HCT116 (cell line): ENCODE data around the gene GALNT14. TPM values are rescaled to one million over a fixed set of nuclear protein-coding genes. Genes with fewer than 3 reads are reported as not detected.

Experiments
- ATAC-seq: fragments of 200-7000 bp; cut with Tn5 transposase; 2 replicates; pipeline ENCODE4 v1.9.1; 2020; ENCODE audit warnings: mild to moderate bottlenecking, moderate library complexity
- BruUV-seq: library from RNA; stranded (reverse); fragments of 400-500 nt; replicated peaks from 2 replicates; lab custom pipeline; 2021; lab: Mats Ljungman, UMichigan
- CTCF ChIA-PET: fragments of 300-600 bp; sonication (Branson Sonifier 250); formaldehyde crosslinking; loops from one replicate; lab custom pipeline; 2021; ENCODE audit warnings: antibody characterized with exemption; lab: Charles Lee
- POLR2A ChIA-PET: fragments of 300-600, 350-600 bp; sonication (Branson Sonifier 250); formaldehyde crosslinking; loops from one replicate; lab custom pipeline; 2021; ENCODE audit warnings: antibody characterized with exemption; lab: Charles Lee
- RAD21 ChIA-PET, 2 experiments: fragments of 300-600 bp; sonication (Branson Sonifier 250); formaldehyde crosslinking; loops; one replicate each; lab custom pipeline; 2023; ENCODE audit warnings: low total read pairs in 2 of 2; ENCODE audit not compliant: uncharacterized antibody in 2 of 2, unreplicated experiment in 2 of 2, low non-redundant PET in 1 of 2; lab: Charles Lee
- DNase-seq: peaks from one replicate; pipeline ENCODE4 v3.0.0-alpha.2; 2010; ENCODE audit warnings: low read depth, low spot score
- H2AFZ ChIP-seq: fragments of 200-600 bp; shearing (Covaris generic), sonication (generic); 2 replicates; pipeline ENCODE4 v1.6.1; 2017; ENCODE audit warnings: low read depth, mixed run types, mixed read lengths, antibody characterized with exemption, low read length; ENCODE audit not compliant: poor library complexity, severe bottlenecking
- H3K27ac ChIP-seq: 2 replicates; pipeline ENCODE4 v1.5.1; 2012; ENCODE audit warnings: low read depth, low read length
- H3K27me3 ChIP-seq: fragments of 200-600 bp; sonication (generic); 2 replicates; pipeline ENCODE4 v1.6.1; 2016; ENCODE audit warnings: mixed run types, low read length, mixed read lengths; ENCODE audit not compliant: insufficient read depth
- H3K36me3 ChIP-seq, 2 experiments: fragments of 200-500 bp in 1 of 2; fragments of 200-600 bp in 1 of 2; sonication (Bioruptor generic) in 1 of 2; sonication (generic) in 1 of 2; 2 replicates each; pipeline versions ENCODE4 v1.5.1 to v1.6.1; 2014 to 2016; ENCODE audit warnings: low read length in 2 of 2, inconsistent platforms in 1 of 2, mixed read lengths in 1 of 2, mixed run types in 1 of 2; ENCODE audit not compliant: insufficient read depth in 2 of 2, control insufficient read depth in 1 of 2
- H3K4me1 ChIP-seq, 2 experiments: fragments of 200-600 bp in 1 of 2; sonication (generic) in 1 of 2; 2 replicates each; pipeline versions ENCODE4 v1.5.1 to v1.6.1; 2012 to 2017; ENCODE audit warnings: low read length in 2 of 2, inconsistent platforms in 1 of 2, mild to moderate bottlenecking in 1 of 2, mixed read lengths in 1 of 2, mixed run types in 1 of 2, moderate library complexity in 1 of 2; ENCODE audit not compliant: insufficient read depth in 2 of 2, control insufficient read depth in 1 of 2
- H3K4me2 ChIP-seq: fragments of 200-600 bp; sonication (generic); 2 replicates; pipeline ENCODE4 v1.6.1; 2017; ENCODE audit warnings: mixed run types, low read length, mixed read lengths
- H3K4me3 ChIP-seq, 2 experiments: fragments of 200-600 bp in 1 of 2; sonication (generic) in 1 of 2; replicated peaks in 1 of 2; 2 replicates each; pipeline ENCODE4 v1.5.1; 2011 to 2016; ENCODE audit warnings: low read length in 2 of 2, control low read depth in 1 of 2, low read depth in 1 of 2, mild to moderate bottlenecking in 1 of 2, mixed read lengths in 1 of 2, mixed run types in 1 of 2
- H3K79me2 ChIP-seq: fragments of 200-600 bp; sonication (generic); 2 replicates; pipeline ENCODE4 v1.6.1; 2017; ENCODE audit warnings: mild to moderate bottlenecking, mixed run types, low read length, moderate library complexity, mixed read lengths; ENCODE audit not compliant: insufficient read depth
- H3K9ac ChIP-seq: fragments of 200-600 bp; sonication (generic); 2 replicates; pipeline ENCODE4 v1.6.1; 2016; ENCODE audit warnings: low read length, mixed read lengths
- H3K9me2 ChIP-seq: fragments of 200-600 bp; sonication (generic), shearing (Covaris generic); 2 replicates; pipeline ENCODE4 v1.6.1; 2017; ENCODE audit warnings: mixed run types, mild to moderate bottlenecking, moderate library complexity; ENCODE audit not compliant: insufficient read depth
- H3K9me3 ChIP-seq, 2 experiments: fragments of 200-500 bp in 1 of 2; fragments of 200-600 bp in 1 of 2; sonication (Bioruptor generic) in 1 of 2; sonication (generic) in 1 of 2; 2 replicates each; pipeline ENCODE4 v1.6.1; 2014 to 2017; ENCODE audit warnings: low read length in 2 of 2, mixed read lengths in 2 of 2, inconsistent platforms in 1 of 2, low read depth in 1 of 2, mild to moderate bottlenecking in 1 of 2, mixed run types in 1 of 2, moderate library complexity in 1 of 2; ENCODE audit not compliant: control insufficient read depth in 1 of 2, insufficient read depth in 1 of 2
- H4K20me1 ChIP-seq: fragments of 200-600 bp; sonication (generic), shearing (Covaris generic); 2 replicates; pipeline ENCODE4 v1.6.1; 2017; ENCODE audit warnings: mixed run types, mild to moderate bottlenecking, moderate library complexity; ENCODE audit not compliant: insufficient read depth
- CBX3 ChIP-seq: IDR thresholded peaks from 2 replicates; pipeline ENCODE4 v1.6.1; 2012; ENCODE audit warnings: low read depth
- EZH2phosphoT487 ChIP-seq: fragments of 200-600 bp; IDR thresholded peaks from 2 replicates; pipeline ENCODE4 v1.6.1; 2018; ENCODE audit warnings: antibody characterized with exemption, borderline replicate concordance
- POLR2A ChIP-seq: IDR thresholded peaks from 2 replicates; pipeline ENCODE4 v1.7.0; 2011; ENCODE audit warnings: borderline replicate concordance; ENCODE audit not compliant: insufficient read depth, insufficient read length; ENCODE audit errors: extremely low read depth
- POLR2AphosphoS5 ChIP-seq: IDR thresholded peaks from 2 replicates; pipeline ENCODE4 v1.6.1; 2011; ENCODE audit warnings: mild to moderate bottlenecking, low read depth, low read length, moderate library complexity
- RAD21 ChIP-seq: IDR thresholded peaks from 2 replicates; pipeline ENCODE4 v1.6.1; 2012; ENCODE audit warnings: low read depth, mild to moderate bottlenecking
- SIN3A ChIP-seq: IDR thresholded peaks from 2 replicates; pipeline ENCODE4 v1.6.1; 2012; ENCODE audit warnings: low read depth
- TCF7L2 ChIP-seq: IDR thresholded peaks from 2 replicates; pipeline ENCODE4 v1.7.0; 2011; ENCODE audit warnings: borderline replicate concordance, inconsistent platforms; ENCODE audit not compliant: insufficient read depth, insufficient read length; ENCODE audit errors: extremely low read depth
- YY1 ChIP-seq: IDR thresholded peaks from 2 replicates; pipeline ENCODE4 v1.6.1; 2011; ENCODE audit warnings: low read length, low read depth, moderate library complexity, mild to moderate bottlenecking; ENCODE audit not compliant: insufficient replicate concordance; ENCODE audit errors: extremely low read depth
- ZNF274 ChIP-seq: fragments of 200-500 bp; sonication (Bioruptor generic); IDR thresholded peaks from 2 replicates; pipeline ENCODE4 v1.6.1; 2014; ENCODE audit warnings: mild to moderate bottlenecking, low read depth, low read length, inconsistent platforms
- intact Hi-C: fragments of 100-400 bp; cut with micrococcal nuclease; formaldehyde crosslinking; loops from 2 replicates; pipeline ENCODE4 v1.10.0; 2022
- total RNA-seq: library from RNA; stranded (reverse); gene quantifications from one replicate; pipeline ENCODE4 v1.2.1, GENCODE V29; 2021; ENCODE audit not compliant: unreplicated experiment
- TF ChIP-seq, protein P1 (sequence below): IDR thresholded peaks from 2 replicates; pipeline ENCODE4 v1.6.1; 2012
- TF ChIP-seq, protein P2 (sequence below): IDR thresholded peaks from 2 replicates; pipeline ENCODE4 v1.6.1; 2012; ENCODE audit warnings: low read depth
- TF ChIP-seq, protein P3 (sequence below): IDR thresholded peaks from 2 replicates; pipeline ENCODE4 v1.6.1; 2012
- TF ChIP-seq, protein P4 (sequence below): IDR thresholded peaks from 2 replicates; pipeline ENCODE4 v1.6.1; 2011; ENCODE audit warnings: mild to moderate bottlenecking, low read length, moderate library complexity; ENCODE audit not compliant: insufficient replicate concordance; ENCODE audit errors: extremely low read depth

The GALNT14 gene
- total RNA-seq, 1 experiment from 2014 or later, result 11.2 TPM

DNA sequence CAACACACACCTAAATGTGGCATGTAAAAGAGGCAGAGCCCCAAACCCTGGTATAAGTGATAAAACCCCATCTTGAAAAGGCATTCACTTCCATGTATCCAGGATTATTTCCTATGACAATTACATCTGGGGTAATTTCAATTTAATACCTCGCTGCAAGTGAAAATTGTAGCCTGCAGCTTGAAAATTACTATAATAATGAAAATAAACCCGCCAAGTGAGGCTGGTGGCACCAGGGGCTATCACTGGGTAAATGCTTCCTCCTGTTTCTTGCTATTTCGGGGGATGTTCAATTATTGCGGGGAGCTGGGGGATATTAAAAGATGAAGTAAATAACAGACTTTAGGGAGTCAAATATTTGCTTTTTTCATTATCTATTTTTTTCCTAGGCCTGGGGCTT lies 171.5 kb downstream of the GALNT14 start:
- Histone ChIP-seq H3K9me2 (no peaks in the 10 kb centered on the region), H4K20me1 (no peaks in the 10 kb centered on the region), H2AFZ (no peak overlapping the region), H3K36me3 (no peaks in the 10 kb centered on the region), H3K27ac (no peak overlapping the region), H3K4me3 (no peak overlapping the region), H3K9me3 (no peaks in the 10 kb centered on the region), H3K4me1 (peaks cover 0 to 16% of the 10 kb centered on the region in 2 experiments; a peak in 2 of 4 replicates), H3K4me2 (no peak overlapping the region), H3K27me3 (0 out of 2 replicates have a peak, but pooled peaks cover 4% of the 10 kb centered on the region), H3K79me2 (no peaks in the 10 kb centered on the region), H3K9ac (no peak overlapping the region)
- CTCF ChIA-PET, result no interaction called here
- POLR2A ChIA-PET, result no interaction called here
- RAD21 ChIA-PET, result no interaction called here
- BruUV-seq, result no TSS peak
- no peak for TF ChIP-seq POLR2AphosphoS5
- TF ChIP-seq, protein P1, sequence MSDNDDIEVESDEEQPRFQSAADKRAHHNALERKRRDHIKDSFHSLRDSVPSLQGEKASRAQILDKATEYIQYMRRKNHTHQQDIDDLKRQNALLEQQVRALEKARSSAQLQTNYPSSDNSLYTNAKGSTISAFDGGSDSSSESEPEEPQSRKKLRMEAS, result no peak
- TF ChIP-seq EZH2phosphoT487, result no peak
- TF ChIP-seq, protein P2, sequence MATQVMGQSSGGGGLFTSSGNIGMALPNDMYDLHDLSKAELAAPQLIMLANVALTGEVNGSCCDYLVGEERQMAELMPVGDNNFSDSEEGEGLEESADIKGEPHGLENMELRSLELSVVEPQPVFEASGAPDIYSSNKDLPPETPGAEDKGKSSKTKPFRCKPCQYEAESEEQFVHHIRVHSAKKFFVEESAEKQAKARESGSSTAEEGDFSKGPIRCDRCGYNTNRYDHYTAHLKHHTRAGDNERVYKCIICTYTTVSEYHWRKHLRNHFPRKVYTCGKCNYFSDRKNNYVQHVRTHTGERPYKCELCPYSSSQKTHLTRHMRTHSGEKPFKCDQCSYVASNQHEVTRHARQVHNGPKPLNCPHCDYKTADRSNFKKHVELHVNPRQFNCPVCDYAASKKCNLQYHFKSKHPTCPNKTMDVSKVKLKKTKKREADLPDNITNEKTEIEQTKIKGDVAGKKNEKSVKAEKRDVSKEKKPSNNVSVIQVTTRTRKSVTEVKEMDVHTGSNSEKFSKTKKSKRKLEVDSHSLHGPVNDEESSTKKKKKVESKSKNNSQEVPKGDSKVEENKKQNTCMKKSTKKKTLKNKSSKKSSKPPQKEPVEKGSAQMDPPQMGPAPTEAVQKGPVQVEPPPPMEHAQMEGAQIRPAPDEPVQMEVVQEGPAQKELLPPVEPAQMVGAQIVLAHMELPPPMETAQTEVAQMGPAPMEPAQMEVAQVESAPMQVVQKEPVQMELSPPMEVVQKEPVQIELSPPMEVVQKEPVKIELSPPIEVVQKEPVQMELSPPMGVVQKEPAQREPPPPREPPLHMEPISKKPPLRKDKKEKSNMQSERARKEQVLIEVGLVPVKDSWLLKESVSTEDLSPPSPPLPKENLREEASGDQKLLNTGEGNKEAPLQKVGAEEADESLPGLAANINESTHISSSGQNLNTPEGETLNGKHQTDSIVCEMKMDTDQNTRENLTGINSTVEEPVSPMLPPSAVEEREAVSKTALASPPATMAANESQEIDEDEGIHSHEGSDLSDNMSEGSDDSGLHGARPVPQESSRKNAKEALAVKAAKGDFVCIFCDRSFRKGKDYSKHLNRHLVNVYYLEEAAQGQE, result no peak
- no peak for TF ChIP-seq CBX3
- TF ChIP-seq, protein P3, sequence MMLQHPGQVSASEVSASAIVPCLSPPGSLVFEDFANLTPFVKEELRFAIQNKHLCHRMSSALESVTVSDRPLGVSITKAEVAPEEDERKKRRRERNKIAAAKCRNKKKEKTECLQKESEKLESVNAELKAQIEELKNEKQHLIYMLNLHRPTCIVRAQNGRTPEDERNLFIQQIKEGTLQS, result no peak
- no peak for TF ChIP-seq POLR2A
- no peak for TF ChIP-seq SIN3A
- TF ChIP-seq ZNF274, result no peak
- TF ChIP-seq, protein P4, sequence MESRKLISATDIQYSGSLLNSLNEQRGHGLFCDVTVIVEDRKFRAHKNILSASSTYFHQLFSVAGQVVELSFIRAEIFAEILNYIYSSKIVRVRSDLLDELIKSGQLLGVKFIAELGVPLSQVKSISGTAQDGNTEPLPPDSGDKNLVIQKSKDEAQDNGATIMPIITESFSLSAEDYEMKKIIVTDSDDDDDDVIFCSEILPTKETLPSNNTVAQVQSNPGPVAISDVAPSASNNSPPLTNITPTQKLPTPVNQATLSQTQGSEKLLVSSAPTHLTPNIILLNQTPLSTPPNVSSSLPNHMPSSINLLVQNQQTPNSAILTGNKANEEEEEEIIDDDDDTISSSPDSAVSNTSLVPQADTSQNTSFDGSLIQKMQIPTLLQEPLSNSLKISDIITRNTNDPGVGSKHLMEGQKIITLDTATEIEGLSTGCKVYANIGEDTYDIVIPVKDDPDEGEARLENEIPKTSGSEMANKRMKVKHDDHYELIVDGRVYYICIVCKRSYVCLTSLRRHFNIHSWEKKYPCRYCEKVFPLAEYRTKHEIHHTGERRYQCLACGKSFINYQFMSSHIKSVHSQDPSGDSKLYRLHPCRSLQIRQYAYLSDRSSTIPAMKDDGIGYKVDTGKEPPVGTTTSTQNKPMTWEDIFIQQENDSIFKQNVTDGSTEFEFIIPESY, result no peak
- TF ChIP-seq YY1, result no peak
- no peak for TF ChIP-seq TCF7L2
- no peak for TF ChIP-seq RAD21
- DNase-seq, result no peak
- intact Hi-C loops, result no loop called here
- no peak for ATAC-seq
